WTC11 (cell line): ENCODE results near the gene GALR2. TPM values are rescaled to one million over a fixed set of nuclear protein-coding genes. Genes with fewer than 3 reads are reported as not detected.

Experiments
- ATAC-seq: fragments of 200-7000 bp; cut with Tn5 transposase; 2 replicates; pipeline ENCODE4 v1.10.0; 2021; ENCODE audit warnings: mild to moderate bottlenecking, moderate library complexity
- CTCF ChIA-PET: fragments of 300-600 bp; sonication (Branson Sonifier 250); formaldehyde crosslinking; loops from one replicate; lab custom pipeline; 2021; ENCODE audit warnings: antibody characterized with exemption; lab: Charles Lee
- POLR2A ChIA-PET: fragments of 350-600 bp; sonication (Branson Sonifier 250); formaldehyde crosslinking; loops from one replicate; lab custom pipeline; 2021; ENCODE audit warnings: antibody characterized with exemption; lab: Charles Lee
- DNase-seq: peaks from one replicate; pipeline ENCODE4 v3.0.0; 2021; ENCODE audit warnings: low spot score
- H3K27ac Mint-ChIP-seq: 2 replicates; pipeline ENCODE4 v1.8.0; 2021; ENCODE audit warnings: mixed read lengths
- H3K27me3 Mint-ChIP-seq: 2 replicates; pipeline ENCODE4 v1.8.0; 2021; ENCODE audit warnings: low read depth, mild to moderate bottlenecking, moderate library complexity, mixed read lengths
- H3K36me3 Mint-ChIP-seq: 2 replicates; pipeline ENCODE4 v1.8.0; 2021; ENCODE audit warnings: mixed read lengths
- H3K4me1 Mint-ChIP-seq: 2 replicates; pipeline ENCODE4 v1.8.0; 2022; ENCODE audit warnings: mixed read lengths
- H3K4me3 Mint-ChIP-seq: 2 replicates; pipeline ENCODE4 v1.8.0; 2021; ENCODE audit warnings: mild to moderate bottlenecking, moderate library complexity, mixed read lengths
- H3K9me3 Mint-ChIP-seq: 2 replicates; pipeline ENCODE4 v1.8.0; 2021; ENCODE audit warnings: mixed read lengths
- ELF4 ChIP-seq: sonication (generic); formaldehyde crosslinking; IDR thresholded peaks from 2 replicates; pipeline ENCODE4 v1.8.1; 2022; ENCODE audit warnings: low read depth, mild to moderate bottlenecking, moderate library complexity, missing genetic modification reagents
- FOXJ3 ChIP-seq: sonication (generic); formaldehyde crosslinking; IDR thresholded peaks from 2 replicates; pipeline ENCODE4 v1.9.0; 2021; ENCODE audit warnings: missing genetic modification reagents, mild to moderate bottlenecking, borderline replicate concordance
- FOXK1 ChIP-seq: sonication (generic); formaldehyde crosslinking; IDR thresholded peaks from 2 replicates; pipeline ENCODE4 v1.8.0; 2022; ENCODE audit warnings: mild to moderate bottlenecking, moderate library complexity, missing genetic modification reagents
- IRF2 ChIP-seq: sonication (generic); formaldehyde crosslinking; IDR thresholded peaks from 2 replicates; pipeline ENCODE4 v1.8.0; 2022; ENCODE audit warnings: low read depth, missing genetic modification reagents, borderline replicate concordance
- JUN ChIP-seq: sonication (generic); formaldehyde crosslinking; IDR thresholded peaks from 2 replicates; pipeline ENCODE4 v1.8.0; 2023; ENCODE audit warnings: mild to moderate bottlenecking, missing genetic modification reagents
- NFE2L1 ChIP-seq: sonication (generic); formaldehyde crosslinking; IDR thresholded peaks from 2 replicates; pipeline ENCODE4 v1.8.1; 2023; ENCODE audit warnings: missing genetic modification reagents
- RELA ChIP-seq: sonication (generic); formaldehyde crosslinking; IDR thresholded peaks from 2 replicates; pipeline ENCODE4 v1.8.1; 2022; ENCODE audit warnings: missing genetic modification reagents, mild to moderate bottlenecking, borderline replicate concordance
- RORB ChIP-seq: fragments of 250-450 bp; sonication (Bioruptor Pico); IDR thresholded peaks from 2 replicates; pipeline ENCODE4 v1.9.0; 2021; ENCODE audit warnings: mild to moderate bottlenecking
- ZBTB21 ChIP-seq: sonication (generic); formaldehyde crosslinking; IDR thresholded peaks from 2 replicates; pipeline ENCODE4 v1.8.1; 2023; ENCODE audit warnings: mild to moderate bottlenecking, missing genetic modification reagents, borderline replicate concordance
- ZNF219 ChIP-seq: sonication (generic); formaldehyde crosslinking; IDR thresholded peaks from 2 replicates; pipeline ENCODE4 v1.8.0; 2023; ENCODE audit warnings: missing genetic modification reagents, mild to moderate bottlenecking, borderline replicate concordance
- ZNF317 ChIP-seq: sonication (generic); formaldehyde crosslinking; IDR thresholded peaks from 2 replicates; pipeline ENCODE4 v1.8.1; 2023; ENCODE audit warnings: low read depth, mild to moderate bottlenecking, moderate library complexity, missing genetic modification reagents, borderline replicate concordance
- total RNA-seq: library from RNA; stranded (reverse); gene quantifications from 3 replicates; pipeline ENCODE4 v1.2.3, GENCODE V29; 2021
- TF ChIP-seq, protein P1 (sequence below): fragments of 250-450 bp; sonication (Bioruptor Pico); IDR thresholded peaks from 2 replicates; pipeline ENCODE4 v1.8.0; 2021; ENCODE audit warnings: mild to moderate bottlenecking
- TF ChIP-seq, protein P2 (sequence below): sonication (generic); formaldehyde crosslinking; conservative IDR thresholded peaks from 2 replicates; pipeline ENCODE4 v1.8.1; 2023; ENCODE audit warnings: mild to moderate bottlenecking, low read depth, missing genetic modification reagents, moderate library complexity
- TF ChIP-seq, protein P3 (sequence below): sonication (generic); formaldehyde crosslinking; IDR thresholded peaks from 2 replicates; pipeline ENCODE4 v1.8.1; 2023; ENCODE audit warnings: mild to moderate bottlenecking, missing genetic modification reagents
- TF ChIP-seq, protein P4 (sequence below): sonication (generic); formaldehyde crosslinking; IDR thresholded peaks from 2 replicates; pipeline ENCODE4 v1.8.0; 2022; ENCODE audit warnings: mild to moderate bottlenecking, missing genetic modification reagents
- TF ChIP-seq, protein P5 (sequence below): sonication (generic); formaldehyde crosslinking; IDR thresholded peaks from 2 replicates; pipeline ENCODE4 v1.8.0; 2023; ENCODE audit warnings: missing genetic modification reagents, mild to moderate bottlenecking, borderline replicate concordance
- TF ChIP-seq, protein P6 (sequence below): sonication (generic); formaldehyde crosslinking; IDR thresholded peaks from 2 replicates; pipeline ENCODE4 v1.8.1; 2023; ENCODE audit warnings: mild to moderate bottlenecking, moderate library complexity, missing genetic modification reagents
- TF ChIP-seq, protein P7 (sequence below): sonication (generic); formaldehyde crosslinking; IDR thresholded peaks from 2 replicates; pipeline ENCODE4 v1.8.1; 2023; ENCODE audit warnings: mild to moderate bottlenecking, missing genetic modification reagents

Gene GALR2
- total RNA-seq, 1 experiment from 2014 or later = 2.9 TPM

DNA sequence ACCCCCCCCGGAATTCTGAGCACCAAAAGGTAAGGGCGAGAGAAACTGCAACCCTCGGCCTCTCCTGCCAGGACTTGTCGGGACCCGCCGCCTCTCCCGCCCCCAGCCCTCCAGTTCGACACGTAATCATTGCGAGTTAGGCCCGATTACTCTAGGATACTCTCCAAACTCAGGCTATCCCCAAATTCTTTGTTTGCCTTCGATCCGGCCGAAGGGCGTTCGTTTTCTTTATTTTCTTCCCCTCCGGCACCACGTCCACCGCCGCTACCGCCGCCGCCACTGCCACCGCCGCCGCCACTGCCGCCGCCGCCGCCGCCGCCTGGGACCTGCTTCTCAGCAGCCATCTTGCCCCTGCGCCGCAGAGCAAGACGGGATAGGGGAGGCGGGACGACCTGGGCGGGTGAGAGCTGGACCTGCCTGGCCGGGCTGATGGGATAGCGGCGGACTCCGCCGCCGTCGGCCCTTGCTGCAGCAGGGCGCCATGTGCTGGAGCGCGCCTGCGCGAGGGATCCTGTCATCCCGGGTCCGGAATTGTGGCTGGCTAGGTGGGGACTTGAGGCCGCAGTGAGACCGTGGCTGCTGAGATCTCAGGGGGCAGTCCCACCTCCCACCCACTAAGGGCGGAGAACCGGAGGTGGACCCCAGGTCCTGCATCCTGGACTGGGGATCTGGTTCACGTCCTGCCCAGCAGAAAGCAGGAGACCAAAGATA, 2.3 kb upstream of the GALR2 start, which contains the start of gene SRP68 (continued):
- TF ChIP-seq, protein P1, sequence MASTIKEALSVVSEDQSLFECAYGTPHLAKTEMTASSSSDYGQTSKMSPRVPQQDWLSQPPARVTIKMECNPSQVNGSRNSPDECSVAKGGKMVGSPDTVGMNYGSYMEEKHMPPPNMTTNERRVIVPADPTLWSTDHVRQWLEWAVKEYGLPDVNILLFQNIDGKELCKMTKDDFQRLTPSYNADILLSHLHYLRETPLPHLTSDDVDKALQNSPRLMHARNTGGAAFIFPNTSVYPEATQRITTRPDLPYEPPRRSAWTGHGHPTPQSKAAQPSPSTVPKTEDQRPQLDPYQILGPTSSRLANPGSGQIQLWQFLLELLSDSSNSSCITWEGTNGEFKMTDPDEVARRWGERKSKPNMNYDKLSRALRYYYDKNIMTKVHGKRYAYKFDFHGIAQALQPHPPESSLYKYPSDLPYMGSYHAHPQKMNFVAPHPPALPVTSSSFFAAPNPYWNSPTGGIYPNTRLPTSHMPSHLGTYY (CRISPR knock-in tag) = no peak
- TF ChIP-seq, protein P2, sequence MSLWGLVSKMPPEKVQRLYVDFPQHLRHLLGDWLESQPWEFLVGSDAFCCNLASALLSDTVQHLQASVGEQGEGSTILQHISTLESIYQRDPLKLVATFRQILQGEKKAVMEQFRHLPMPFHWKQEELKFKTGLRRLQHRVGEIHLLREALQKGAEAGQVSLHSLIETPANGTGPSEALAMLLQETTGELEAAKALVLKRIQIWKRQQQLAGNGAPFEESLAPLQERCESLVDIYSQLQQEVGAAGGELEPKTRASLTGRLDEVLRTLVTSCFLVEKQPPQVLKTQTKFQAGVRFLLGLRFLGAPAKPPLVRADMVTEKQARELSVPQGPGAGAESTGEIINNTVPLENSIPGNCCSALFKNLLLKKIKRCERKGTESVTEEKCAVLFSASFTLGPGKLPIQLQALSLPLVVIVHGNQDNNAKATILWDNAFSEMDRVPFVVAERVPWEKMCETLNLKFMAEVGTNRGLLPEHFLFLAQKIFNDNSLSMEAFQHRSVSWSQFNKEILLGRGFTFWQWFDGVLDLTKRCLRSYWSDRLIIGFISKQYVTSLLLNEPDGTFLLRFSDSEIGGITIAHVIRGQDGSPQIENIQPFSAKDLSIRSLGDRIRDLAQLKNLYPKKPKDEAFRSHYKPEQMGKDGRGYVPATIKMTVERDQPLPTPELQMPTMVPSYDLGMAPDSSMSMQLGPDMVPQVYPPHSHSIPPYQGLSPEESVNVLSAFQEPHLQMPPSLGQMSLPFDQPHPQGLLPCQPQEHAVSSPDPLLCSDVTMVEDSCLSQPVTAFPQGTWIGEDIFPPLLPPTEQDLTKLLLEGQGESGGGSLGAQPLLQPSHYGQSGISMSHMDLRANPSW (CRISPR knock-in tag) = no peak
- peak; percentile 82 for TF ChIP-seq FOXK1 (CRISPR knock-in tag)
- TF ChIP-seq ELF4 = 0 out of 2 replicates have a peak, but pooled peaks have one; percentile 19
- TF ChIP-seq, protein P3, sequence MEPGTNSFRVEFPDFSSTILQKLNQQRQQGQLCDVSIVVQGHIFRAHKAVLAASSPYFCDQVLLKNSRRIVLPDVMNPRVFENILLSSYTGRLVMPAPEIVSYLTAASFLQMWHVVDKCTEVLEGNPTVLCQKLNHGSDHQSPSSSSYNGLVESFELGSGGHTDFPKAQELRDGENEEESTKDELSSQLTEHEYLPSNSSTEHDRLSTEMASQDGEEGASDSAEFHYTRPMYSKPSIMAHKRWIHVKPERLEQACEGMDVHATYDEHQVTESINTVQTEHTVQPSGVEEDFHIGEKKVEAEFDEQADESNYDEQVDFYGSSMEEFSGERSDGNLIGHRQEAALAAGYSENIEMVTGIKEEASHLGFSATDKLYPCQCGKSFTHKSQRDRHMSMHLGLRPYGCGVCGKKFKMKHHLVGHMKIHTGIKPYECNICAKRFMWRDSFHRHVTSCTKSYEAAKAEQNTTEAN (CRISPR knock-in tag) = no peak
- TF ChIP-seq ZNF317 (CRISPR knock-in tag) = no peak

DNA sequence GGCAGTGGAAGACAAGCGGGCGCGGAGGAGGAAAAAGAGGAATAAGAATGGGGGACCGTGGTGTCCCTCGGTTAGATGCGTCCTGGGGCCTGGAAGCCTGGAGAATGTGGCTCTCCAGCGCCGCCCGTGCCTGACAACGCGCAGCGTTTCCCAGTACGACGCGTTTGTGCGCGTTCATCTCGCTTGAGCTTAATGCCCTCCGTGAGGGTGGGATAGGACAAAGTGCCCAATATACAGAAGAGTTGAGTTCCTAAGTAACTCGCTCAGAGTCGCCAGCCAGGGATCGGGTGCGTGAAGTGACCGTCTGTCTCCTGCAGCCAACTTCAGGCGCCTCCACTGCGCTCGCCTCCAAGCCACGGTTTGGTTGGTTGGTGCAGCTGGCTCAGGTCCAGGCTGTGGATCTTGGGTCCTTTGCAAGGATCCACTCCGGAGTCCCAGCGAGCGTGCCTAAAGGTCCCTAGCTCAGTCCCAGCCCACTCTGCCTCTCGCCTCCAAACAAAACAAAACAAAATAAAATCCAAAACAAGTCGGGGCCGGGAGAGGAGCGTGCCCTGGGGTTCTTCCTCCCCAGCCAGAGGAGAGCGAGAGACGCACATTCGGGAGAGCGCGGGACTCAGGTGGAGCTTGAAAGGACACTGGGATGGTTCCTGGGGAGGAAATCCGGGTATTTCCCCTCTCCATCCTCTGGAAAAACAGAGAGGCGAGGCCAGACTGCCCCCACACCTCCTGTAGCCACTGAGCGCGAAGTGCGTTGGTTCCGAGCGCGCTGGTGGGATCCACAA, 974 bp downstream of the GALR2 start:
- Mint-ChIP-seq H3K27me3 (peaks cover 64% of the 10 kb centered on the region), H3K27ac (no peak overlapping the region), H3K36me3 (no peaks in the 10 kb centered on the region), H3K9me3 (no peaks in the 10 kb centered on the region), H3K4me1 (peaks cover 50% of the 10 kb centered on the region), H3K4me3 (peak overlapping the region; percentile 86)
- ATAC-seq = peak; percentile 13
- ChIA-PET CTCF (interaction anchor here (0.6 to 4.9 kb wide), 22 partner anchors 10 to 348 kb away, joined by 3 to 43 read pairs (median 4); partner anchors contain the start of genes CDK3, FBF1, TRIM65 and UBALD2), POLR2A (interaction anchor here (0.6 to 1.3 kb wide), 2 partner anchors 27 to 34 kb away, joined by 3 to 8 read pairs; no protein-coding TSS in a partner anchor)
- DNase-seq = peak; percentile 73
- TF ChIP-seq FOXJ3 (CRISPR knock-in tag) (no peak), NFE2L1 (no peak), RELA (no peak), ZBTB21 (CRISPR knock-in tag) (no peak), JUN (CRISPR knock-in tag) (0 out of 2 replicates have a peak, but pooled peaks have one; percentile 27), IRF2 (CRISPR knock-in tag) (no peak), RORB (no peak), ZNF219 (CRISPR knock-in tag) (0 out of 2 replicates have a peak, but pooled peaks have one; percentile 60)
- TF ChIP-seq, protein P4, sequence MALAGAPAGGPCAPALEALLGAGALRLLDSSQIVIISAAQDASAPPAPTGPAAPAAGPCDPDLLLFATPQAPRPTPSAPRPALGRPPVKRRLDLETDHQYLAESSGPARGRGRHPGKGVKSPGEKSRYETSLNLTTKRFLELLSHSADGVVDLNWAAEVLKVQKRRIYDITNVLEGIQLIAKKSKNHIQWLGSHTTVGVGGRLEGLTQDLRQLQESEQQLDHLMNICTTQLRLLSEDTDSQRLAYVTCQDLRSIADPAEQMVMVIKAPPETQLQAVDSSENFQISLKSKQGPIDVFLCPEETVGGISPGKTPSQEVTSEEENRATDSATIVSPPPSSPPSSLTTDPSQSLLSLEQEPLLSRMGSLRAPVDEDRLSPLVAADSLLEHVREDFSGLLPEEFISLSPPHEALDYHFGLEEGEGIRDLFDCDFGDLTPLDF (CRISPR knock-in tag) = no peak
- TF ChIP-seq, protein P5, sequence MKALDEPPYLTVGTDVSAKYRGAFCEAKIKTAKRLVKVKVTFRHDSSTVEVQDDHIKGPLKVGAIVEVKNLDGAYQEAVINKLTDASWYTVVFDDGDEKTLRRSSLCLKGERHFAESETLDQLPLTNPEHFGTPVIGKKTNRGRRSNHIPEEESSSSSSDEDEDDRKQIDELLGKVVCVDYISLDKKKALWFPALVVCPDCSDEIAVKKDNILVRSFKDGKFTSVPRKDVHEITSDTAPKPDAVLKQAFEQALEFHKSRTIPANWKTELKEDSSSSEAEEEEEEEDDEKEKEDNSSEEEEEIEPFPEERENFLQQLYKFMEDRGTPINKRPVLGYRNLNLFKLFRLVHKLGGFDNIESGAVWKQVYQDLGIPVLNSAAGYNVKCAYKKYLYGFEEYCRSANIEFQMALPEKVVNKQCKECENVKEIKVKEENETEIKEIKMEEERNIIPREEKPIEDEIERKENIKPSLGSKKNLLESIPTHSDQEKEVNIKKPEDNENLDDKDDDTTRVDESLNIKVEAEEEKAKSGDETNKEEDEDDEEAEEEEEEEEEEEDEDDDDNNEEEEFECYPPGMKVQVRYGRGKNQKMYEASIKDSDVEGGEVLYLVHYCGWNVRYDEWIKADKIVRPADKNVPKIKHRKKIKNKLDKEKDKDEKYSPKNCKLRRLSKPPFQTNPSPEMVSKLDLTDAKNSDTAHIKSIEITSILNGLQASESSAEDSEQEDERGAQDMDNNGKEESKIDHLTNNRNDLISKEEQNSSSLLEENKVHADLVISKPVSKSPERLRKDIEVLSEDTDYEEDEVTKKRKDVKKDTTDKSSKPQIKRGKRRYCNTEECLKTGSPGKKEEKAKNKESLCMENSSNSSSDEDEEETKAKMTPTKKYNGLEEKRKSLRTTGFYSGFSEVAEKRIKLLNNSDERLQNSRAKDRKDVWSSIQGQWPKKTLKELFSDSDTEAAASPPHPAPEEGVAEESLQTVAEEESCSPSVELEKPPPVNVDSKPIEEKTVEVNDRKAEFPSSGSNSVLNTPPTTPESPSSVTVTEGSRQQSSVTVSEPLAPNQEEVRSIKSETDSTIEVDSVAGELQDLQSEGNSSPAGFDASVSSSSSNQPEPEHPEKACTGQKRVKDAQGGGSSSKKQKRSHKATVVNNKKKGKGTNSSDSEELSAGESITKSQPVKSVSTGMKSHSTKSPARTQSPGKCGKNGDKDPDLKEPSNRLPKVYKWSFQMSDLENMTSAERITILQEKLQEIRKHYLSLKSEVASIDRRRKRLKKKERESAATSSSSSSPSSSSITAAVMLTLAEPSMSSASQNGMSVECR (CRISPR knock-in tag) = no peak
- TF ChIP-seq, protein P6, sequence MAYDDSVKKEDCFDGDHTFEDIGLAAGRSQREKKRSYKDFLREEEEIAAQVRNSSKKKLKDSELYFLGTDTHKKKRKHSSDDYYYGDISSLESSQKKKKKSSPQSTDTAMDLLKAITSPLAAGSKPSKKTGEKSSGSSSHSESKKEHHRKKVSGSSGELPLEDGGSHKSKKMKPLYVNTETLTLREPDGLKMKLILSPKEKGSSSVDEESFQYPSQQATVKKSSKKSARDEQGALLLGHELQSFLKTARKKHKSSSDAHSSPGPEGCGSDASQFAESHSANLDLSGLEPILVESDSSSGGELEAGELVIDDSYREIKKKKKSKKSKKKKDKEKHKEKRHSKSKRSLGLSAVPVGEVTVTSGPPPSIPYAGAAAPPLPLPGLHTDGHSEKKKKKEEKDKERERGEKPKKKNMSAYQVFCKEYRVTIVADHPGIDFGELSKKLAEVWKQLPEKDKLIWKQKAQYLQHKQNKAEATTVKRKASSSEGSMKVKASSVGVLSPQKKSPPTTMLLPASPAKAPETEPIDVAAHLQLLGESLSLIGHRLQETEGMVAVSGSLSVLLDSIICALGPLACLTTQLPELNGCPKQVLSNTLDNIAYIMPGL = no peak; the same call in 1 of the 2 replicates
- TF ChIP-seq, protein P7, sequence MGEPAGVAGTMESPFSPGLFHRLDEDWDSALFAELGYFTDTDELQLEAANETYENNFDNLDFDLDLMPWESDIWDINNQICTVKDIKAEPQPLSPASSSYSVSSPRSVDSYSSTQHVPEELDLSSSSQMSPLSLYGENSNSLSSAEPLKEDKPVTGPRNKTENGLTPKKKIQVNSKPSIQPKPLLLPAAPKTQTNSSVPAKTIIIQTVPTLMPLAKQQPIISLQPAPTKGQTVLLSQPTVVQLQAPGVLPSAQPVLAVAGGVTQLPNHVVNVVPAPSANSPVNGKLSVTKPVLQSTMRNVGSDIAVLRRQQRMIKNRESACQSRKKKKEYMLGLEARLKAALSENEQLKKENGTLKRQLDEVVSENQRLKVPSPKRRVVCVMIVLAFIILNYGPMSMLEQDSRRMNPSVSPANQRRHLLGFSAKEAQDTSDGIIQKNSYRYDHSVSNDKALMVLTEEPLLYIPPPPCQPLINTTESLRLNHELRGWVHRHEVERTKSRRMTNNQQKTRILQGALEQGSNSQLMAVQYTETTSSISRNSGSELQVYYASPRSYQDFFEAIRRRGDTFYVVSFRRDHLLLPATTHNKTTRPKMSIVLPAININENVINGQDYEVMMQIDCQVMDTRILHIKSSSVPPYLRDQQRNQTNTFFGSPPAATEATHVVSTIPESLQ (CRISPR knock-in tag) = no peak
